GM21528 (cell line): ENCODE measurements around the gene TAF11L3.
"Not testable (repeated sequence)": the region's sequence is repeated elsewhere in the genome, so short reads cannot be mapped to it uniquely, and the experiment has no call there.

Experiments
- ATAC-seq: cut with Tn5 transposase; IDR thresholded peaks from one replicate; pipeline ENCODE4 v1.9.1; 2021; ENCODE audit warnings: mild to moderate bottlenecking, moderate library complexity; ENCODE audit not compliant: unreplicated experiment, low FRiP score

Gene TAF11L3

DNA sequence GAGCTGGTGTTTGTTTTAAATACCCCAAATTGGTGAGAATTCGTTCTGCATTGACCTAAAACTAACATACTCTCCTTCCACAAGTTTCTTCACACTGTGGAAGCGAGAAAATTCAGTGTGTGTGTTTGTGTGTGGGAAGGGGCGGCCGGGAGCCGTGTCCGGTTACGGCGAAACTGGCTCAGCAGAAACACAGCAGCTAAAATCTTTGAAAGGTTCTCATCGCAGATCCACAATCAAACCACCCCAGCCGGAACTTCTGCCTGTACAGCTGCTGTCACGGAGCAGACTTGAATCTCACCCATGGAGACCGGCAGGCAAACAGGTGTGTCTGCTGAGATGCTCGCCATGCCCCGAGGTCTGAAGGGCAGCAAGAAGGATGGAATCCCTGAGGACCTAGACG is at the start of gene TAF11L3:
Gene TAF11L3 (plus strand): TSS at position 301 of the 400 bp plus-strand sequence.
- ATAC-seq: not testable (repeated sequence)

GRCh38 chr5:17470064-17470463 is 48.1 kb upstream of the TAF11L3 start:
- ATAC-seq: no peak

DNA sequence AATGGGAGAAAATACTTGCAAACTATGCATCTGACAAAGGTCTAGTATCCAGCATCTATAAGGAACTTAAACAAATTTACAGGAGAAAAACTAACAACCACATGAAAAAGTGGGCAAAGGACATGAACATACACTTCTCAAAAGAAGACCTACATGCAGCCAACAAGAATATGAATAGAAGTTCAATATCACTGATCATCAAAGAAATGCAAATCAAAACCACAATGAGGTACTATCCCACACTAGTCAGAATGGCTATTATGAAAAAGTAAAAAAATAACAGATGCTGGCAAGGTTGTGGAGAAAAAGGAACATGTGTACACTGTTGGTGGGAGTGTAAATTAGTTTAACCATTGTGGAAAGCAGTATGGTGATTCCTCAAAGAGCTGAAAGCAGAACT is 43.1 kb upstream of the TAF11L3 start:
- not testable (repeated sequence) for ATAC-seq

DNA sequence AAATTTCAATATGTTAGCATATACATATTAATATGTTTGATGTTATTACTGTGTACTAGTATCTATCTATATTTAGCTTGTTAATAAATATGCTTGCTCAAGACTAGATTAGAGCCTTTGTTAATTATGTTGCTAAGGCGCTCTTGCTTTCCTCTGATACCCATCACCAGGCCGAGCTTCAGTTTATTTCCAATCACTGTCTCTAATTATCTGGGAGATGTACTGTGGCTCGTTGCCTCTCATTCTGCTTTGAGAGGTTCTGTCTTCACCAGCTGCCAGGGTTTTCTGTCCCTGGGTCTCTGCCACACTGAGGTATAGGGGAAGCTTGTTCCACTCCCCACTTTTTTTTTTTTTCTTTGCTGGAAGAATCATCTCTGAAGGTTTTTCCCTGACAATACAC is 41.1 kb upstream of the TAF11L3 start:
- ATAC-seq: no peak

- ATAC-seq: no peak
Observed at GRCh38 chr5:17477573-17478265, 40.4 kb upstream of the TAF11L3 start.

- ATAC-seq: no peak
Observed at GRCh38 chr5:17481378-17481777, 36.8 kb upstream of the TAF11L3 start.

- no peak for ATAC-seq
Observed at GRCh38 chr5:17482790-17483189, 35.4 kb upstream of the TAF11L3 start.

DNA sequence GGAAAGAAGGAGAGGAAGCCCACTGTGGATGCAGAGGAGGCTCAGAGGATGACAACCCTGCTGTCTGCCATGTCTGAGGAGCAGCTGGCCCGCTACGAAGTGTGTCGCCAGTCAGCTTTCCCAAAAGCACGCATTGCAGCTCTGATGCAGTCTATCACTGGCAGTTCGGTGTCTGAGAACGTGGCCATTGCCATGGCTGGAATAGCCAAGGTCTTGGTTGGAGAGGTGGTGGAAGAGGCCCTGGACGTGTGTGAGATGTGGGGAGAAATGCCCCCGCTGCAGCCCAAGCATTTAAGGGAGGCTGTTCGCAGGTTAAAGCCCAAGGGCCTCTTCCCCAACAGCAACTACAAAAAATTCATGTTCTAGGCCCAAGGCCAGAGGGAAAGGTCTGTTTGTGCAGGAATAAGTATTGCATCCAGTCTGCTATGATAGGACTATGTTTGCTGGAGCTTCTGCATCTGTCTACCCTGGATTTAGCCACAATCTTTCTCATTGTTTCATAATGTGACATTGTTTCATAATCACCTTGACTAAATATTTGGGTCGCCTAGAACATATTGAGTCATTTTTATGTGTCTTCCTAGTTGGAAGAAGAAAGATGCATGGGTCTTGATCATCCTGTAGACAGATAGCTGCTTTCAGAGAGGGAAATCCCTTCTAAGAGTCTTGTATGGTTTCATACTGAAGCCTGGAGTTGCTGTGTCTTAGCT is 31.5 kb upstream of the TAF11L3 start:
- ATAC-seq: not testable (repeated sequence)

- no peak for ATAC-seq
Observed at GRCh38 chr5:17487174-17487512, 31.0 kb upstream of the TAF11L3 start.

GRCh38 chr5:17491257-17491656 is 26.9 kb upstream of the TAF11L3 start:
- ATAC-seq: not testable (repeated sequence)

DNA sequence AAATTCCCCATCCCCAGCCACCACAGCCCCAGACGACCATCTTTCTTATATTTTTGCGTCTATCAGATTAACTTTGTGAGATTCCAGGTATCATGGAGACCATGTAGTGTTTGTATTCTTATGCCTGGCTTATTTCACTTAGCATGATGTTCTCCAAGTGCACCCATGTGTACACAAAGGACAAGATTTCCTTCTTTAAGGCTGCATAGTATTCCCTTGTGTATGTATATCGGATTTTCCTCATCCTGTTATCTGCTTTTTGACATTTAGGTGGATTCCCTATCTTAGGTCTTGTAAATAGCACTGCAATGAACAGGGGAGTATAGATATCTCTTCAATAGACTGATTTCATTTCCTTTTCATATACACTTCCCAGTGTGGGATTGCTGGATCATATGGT is 25.4 kb upstream of the TAF11L3 start:
- no peak for ATAC-seq

DNA sequence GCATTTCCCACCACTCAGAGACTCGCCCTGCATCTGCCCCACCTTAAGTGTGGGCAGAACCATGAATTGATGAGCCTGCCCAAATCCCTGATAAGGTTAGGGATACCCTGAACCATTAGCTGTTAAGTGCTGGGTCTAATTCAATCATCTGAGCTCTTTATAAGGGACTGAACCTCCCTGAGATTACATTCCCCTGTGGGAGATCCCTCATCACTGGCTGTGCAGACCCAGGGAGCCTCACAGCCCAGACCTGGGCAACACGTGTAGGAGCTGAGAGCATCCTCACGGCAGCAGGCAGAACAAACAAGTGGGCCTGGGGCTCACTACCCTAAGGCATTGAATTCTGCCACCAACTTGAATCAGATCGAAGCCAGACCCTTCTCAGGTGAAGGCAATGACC is 20.7 kb upstream of the TAF11L3 start:
- no peak for ATAC-seq

DNA sequence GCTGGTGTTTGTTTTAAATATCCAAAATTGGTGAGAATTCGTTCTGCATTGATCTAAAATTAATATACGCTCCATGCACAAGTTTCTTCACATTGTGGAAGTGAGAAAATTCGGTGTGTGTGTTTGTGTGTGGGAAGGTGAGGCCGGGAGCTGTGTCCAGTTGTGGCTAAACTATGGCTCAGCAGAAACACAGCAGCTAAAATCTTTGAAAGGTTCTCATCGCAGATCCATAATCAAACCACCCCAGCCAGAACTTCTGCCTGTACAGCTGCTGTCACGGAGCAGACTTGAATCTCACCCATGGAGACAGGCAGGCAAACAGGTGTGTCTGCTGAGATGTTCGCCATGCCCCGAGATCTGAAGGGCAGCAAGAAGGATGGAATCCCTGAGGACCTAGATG is 20.2 kb upstream of the TAF11L3 start, which contains the start of gene TAF11L2:
Gene TAF11L2 (plus strand): TSS at position 301 of the 400 bp plus-strand sequence.
- not testable (repeated sequence) for ATAC-seq

GRCh38 chr5:17511775-17512325 is 6.3 kb upstream of the TAF11L3 start:
- no peak for ATAC-seq

- not testable (repeated sequence) for ATAC-seq
Observed at GRCh38 chr5:17517526-17517925, 641 bp upstream of the TAF11L3 start.

GRCh38 chr5:17519508-17519907 is 1.3 kb downstream of the TAF11L3 start:
- not testable (repeated sequence) for ATAC-seq

DNA sequence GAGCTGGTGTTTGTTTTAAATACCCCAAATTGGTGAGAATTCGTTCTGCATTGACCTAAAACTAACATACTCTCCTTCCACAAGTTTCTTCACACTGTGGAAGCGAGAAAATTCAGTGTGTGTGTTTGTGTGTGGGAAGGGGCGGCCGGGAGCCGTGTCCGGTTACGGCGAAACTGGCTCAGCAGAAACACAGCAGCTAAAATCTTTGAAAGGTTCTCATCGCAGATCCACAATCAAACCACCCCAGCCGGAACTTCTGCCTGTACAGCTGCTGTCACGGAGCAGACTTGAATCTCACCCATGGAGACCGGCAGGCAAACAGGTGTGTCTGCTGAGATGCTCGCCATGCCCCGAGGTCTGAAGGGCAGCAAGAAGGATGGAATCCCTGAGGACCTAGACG is 3.3 kb downstream of the TAF11L3 start, which contains the start of gene TAF11L4:
Gene TAF11L4 (plus strand): TSS at position 301 of the 400 bp plus-strand sequence.
- ATAC-seq: not testable (repeated sequence)

DNA sequence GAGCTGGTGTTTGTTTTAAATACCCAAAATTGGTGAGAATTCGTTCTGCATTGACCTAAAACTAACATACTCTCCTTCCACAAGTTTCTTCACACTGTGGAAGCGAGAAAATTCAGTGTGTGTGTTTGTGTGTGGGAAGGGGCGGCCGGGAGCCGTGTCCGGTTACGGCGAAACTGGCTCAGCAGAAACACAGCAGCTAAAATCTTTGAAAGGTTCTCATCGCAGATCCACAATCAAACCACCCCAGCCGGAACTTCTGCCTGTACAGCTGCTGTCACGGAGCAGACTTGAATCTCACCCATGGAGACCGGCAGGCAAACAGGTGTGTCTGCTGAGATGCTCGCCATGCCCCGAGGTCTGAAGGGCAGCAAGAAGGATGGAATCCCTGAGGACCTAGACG is 6.8 kb downstream of the TAF11L3 start, which contains the start of gene TAF11L5:
Gene TAF11L5 (plus strand): TSS at position 301 of the 400 bp plus-strand sequence.
- not testable (repeated sequence) for ATAC-seq

GRCh38 chr5:17526504-17526903 is 8.3 kb downstream of the TAF11L3 start:
- not testable (repeated sequence) for ATAC-seq

DNA sequence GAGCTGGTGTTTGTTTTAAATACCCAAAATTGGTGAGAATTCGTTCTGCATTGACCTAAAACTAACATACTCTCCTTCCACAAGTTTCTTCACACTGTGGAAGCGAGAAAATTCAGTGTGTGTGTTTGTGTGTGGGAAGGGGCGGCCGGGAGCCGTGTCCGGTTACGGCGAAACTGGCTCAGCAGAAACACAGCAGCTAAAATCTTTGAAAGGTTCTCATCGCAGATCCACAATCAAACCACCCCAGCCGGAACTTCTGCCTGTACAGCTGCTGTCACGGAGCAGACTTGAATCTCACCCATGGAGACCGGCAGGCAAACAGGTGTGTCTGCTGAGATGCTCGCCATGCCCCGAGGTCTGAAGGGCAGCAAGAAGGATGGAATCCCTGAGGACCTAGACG is 10.2 kb downstream of the TAF11L3 start, which contains the start of gene TAF11L6:
Gene TAF11L6 (plus strand): TSS at position 301 of the 400 bp plus-strand sequence.
- ATAC-seq: not testable (repeated sequence)
